DMS53 treated with DMSO at 0.1 percent for 48 hours (cell line): ENCODE data around the gene AMBRA1.

Experiments
- DNase-seq: peaks from one replicate; lab custom pipeline; 2025; ENCODE audit not compliant: unreplicated experiment; lab: John Stamatoyannopoulos, UW

AMBRA1 gene

GRCh38 chr11:46408407-46408986 lies 185.3 kb downstream of the AMBRA1 start:
- no peak for DNase-seq

DNA sequence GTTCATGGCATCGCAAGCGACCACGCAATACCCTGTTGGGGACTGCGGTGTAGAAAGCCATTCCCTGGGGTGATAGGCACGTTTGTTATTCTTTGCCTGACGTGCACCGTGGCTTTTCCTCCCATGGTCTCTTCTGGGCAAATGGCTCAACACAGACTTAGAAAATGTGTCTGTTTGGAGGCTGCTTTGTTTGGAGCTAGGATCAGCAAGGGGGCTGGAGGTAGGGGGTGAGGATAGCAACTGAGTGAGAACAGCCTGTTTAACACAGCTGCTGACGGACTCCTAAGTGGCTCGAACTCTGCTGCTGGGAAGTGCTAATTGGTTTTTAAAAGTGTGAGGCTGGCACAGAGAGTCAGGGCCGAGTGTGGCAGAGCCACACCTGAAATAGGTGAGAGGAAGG lies 186.2 kb downstream of the AMBRA1 start:
- no peak for DNase-seq

DNA sequence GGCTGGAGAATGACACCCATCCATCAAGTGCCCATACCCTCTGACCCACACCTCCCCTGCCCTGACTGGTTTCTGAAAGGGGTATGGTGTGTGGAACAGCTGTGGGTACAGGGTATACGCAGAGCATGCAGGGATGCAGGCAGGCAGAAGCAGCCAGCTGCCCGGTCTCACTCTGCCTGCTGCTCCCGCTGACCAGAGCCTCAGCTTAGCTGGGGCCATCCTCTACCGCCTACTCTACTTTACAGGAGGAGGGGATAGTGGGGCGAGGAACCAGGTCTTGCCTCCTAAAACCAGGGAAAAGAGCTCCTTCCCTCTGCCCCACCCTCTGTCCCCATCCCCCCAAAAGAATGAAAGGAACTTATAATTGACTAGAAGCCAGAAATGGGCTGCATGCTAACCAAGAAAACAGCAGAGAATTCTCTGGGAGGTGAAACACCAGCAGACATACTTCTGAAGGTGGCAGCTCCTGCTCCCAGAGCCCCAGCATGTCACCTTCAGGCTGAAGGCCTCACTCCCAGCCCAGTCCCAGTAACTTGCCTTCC lies 189.3 kb downstream of the AMBRA1 start:
- no peak for DNase-seq

DNA sequence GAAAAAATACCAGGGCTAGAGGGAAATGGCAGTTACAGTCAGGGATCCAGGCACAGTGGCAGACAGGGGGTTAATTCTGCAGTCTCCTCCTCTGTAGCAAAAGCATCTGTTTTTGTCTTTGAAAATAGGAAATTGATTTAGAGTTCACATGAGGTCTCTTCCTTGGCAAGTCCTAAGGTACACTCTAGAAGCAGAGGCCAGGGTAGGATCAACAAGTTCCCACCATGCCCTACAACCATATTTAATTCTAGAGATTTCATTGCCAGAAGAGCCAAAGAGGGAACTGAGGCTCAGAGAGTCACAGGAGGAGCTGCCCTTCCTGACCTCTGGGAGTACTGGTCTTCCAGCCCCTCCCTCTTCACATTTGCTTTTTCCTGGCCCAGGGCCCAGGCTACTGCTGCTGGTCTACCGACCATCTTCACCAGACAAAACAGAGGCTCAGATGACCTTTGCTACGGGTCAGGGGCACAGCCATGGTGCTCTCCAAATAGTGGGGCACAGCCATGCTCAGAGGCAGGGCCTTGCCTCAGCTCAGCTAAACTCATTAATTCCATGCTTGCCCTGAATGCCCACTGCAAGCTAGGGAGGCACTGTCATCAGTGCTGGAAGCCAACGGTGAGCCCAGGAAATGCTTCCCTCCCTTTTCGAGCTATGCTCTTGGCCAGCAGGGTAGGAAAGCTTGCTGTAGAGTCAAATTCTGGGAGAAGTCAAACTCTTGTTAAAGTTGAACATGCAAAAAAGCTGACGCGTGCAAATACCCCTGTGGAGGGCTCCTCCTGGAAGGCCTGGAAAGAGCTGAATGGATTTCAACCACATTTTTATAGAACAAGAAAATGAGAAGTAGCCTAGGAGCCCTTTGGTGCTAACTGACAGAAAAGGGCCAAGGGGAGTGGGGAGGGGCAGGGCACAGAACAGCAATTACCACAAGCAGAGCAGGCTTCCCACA lies 190.6 kb downstream of the AMBRA1 start:
- no peak for DNase-seq

- no peak for DNase-seq
Observed at GRCh38 chr11:46397526-46397925, 196.3 kb downstream of the AMBRA1 start.

- DNase-seq, result no peak
Observed at GRCh38 chr11:46393759-46394158, 200.1 kb downstream of the AMBRA1 start.

- DNase-seq, result no peak
Observed at GRCh38 chr11:46393231-46393616, 200.6 kb downstream of the AMBRA1 start.

DNA sequence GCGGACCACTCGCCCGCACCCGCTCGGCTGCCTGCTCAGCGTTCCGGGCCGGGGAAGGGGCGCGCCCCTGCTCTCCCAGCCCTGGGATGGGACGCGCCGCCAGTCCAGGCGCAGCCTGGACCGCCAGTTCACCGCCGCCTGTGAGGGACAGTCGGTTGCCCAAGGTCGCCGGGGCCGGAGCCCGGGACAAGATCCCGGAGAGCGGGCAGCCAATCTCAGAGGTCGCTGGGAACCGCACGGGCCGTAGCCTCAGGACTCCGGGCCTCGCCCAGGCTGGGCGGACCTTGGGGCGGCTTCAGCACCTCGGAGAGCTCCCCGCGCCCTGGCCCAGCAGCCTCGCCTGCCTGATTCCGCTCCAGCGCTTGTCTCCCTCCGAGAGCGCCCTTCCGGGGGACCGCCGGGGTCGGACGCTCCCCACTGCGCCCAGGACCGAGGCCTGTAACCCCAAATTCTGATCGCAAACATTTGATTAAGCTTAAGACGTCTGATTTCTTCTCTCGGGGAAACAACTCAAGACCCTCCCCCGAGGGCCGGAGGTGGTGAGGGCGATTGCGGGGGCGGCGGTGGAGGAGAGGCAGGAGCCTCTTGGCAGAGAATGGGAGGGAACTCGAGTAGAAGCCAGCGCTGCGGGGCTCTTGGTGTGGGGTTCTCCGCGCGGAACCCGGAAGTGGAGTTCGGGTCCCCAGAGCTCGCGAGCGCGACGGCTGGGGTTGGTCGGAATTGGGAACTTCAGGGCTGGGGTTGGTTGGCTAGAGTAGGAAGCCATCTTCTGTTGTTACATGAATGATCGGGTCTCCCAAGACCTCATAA lies 201.2 kb downstream of the AMBRA1 start:
- peak; percentile 23 for DNase-seq

DNA sequence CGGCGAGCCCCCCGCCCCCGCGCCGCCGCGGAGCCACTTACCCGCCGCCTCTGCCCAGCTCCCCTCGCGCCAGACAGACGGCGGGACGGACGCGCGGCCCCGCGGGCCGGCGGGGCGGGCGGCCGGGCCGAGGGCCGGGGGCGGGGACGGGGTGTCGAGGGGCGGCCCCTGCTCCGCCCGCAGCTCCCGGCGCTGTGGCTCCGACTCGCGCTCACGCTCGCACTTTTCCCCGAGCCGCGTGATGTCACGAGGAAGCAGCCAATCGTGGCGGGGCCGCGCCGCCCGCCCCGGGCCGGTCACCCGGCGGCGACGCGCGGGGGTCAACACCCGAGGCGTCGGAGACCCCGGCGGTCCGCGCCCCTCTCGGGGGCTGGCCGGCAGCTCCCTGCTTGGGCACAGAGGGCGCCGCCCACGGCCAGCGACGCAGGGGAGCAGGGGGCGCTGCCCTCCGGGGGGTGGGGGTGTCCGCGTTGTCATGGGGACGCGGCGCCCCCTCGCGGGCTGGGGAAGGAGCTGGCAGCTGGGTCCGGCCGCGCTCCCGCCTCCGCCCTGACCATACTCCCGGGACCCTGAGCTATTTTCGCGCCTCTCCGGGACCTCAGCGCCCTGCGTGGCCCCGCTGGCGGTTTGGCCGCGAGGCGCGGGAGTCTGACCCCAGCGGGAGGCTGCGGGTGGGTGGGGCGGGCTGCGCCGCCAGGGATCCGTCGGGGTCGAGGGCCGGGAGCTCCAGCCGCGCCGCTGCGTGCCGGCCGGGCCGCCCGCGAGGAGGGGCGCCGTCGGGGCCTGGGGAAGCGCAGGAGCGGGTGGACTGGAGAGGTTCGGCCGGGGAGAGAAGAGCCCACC lies 202.0 kb downstream of the AMBRA1 start, which contains the start of gene CHRM4:
Gene CHRM4, minus strand, starts transcription at position 199 of the 843 bp plus-strand sequence. CDS start 5,219 bp downstream, outside the sequence.
- peak; percentile 52 for DNase-seq

DNA sequence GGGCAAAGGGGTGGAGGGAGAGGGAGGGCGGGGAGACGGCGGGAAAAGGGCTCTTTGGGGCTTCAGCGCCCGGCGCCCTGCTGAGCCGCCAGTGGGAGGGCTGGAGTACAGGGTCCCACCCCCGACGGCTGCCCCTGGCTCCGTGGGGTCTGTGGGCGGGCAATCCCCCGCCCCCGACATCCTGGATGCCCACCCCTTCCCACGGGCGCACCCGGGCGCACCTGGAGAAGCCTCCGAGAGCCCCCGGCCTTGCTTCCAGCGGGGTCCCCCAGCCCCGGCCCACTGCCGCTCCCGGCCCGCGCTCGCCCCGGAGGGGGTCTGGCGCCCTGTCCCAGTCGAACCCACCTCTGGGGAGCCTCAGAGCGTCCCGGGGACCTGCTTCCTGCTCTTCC lies 202.6 kb downstream of the AMBRA1 start:
- no peak for DNase-seq

- no peak for DNase-seq
Observed at GRCh38 chr11:46390331-46391171, 203.3 kb downstream of the AMBRA1 start.

DNA sequence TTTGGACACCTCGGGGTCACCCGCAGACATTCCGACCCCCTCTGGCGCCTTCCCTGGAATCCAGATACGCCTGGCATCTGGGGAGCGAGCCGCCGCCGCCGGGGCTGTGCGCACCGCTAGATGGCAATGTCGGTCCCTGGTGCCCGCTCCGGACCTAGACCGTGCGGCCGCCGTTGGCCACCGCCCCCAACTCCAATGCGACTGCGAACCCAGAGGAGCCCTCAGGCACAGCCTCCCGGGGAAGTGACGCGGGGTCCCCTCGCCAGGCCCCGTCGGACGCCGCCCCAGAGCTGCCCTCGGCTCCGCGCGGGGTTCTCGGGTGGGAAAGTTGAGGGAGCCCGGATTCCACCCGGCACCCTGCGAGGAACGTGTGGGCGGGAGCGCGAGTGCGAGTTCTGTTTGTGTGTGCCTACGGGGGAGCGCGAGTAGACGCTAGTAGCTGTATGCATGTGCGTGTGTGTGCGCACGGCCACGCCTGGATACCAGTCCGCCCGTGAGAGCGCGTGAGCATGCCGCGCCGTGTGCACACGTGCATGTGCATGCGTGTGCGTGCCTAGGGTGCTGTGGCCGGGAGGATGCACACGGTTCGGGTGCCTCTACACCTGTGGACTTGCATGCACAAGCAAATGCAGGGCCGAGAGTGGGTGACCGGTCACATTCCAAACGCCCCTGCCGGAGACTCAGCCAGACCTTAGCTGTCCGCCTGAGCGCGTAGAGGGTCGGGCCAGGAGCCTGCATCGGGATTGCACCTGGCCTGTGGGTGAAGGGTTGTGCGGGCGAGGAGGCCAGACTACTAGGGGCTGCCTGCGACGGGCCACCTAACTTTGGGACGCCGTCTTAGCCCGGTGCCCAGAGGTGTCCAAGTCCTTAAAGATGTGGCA lies 204.1 kb downstream of the AMBRA1 start:
- DNase-seq, result peak; percentile 41

- no peak for DNase-seq
Observed at GRCh38 chr11:46388619-46389449, 205.0 kb downstream of the AMBRA1 start.

DNA sequence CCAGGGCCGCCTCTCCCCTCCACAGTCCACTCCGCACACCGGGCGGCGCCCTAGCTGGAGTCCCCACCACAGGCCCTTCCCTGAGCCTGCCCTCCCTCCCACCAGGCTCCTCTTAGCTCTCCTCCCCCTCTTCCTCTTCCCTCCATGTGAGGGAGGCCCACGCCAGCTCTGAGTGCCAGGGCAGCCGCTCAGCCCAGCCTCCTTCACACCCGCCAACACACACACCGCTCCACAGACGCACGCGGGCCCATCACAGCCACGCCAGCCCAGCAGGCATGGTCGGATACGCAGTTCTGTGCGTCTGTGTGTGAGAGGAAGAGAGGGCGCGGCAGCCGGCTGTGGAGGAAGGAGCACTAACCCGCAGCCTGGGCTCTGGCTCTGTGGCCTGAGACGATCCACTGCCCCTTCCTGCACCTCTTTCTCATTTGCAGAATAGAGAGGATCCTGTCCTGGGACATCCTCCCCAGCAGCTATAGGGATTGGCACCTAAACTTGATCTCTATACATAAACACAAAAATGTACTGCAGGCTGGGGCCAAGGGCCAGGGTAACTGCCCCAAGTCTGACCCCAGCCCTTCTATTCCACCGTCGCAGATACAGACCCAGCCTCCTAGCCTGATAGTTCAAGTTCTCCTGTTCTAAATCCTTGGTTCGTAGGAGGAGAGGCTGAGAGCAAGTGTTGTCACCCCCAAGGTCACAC lies 205.8 kb downstream of the AMBRA1 start:
- DNase-seq, result no peak

DNA sequence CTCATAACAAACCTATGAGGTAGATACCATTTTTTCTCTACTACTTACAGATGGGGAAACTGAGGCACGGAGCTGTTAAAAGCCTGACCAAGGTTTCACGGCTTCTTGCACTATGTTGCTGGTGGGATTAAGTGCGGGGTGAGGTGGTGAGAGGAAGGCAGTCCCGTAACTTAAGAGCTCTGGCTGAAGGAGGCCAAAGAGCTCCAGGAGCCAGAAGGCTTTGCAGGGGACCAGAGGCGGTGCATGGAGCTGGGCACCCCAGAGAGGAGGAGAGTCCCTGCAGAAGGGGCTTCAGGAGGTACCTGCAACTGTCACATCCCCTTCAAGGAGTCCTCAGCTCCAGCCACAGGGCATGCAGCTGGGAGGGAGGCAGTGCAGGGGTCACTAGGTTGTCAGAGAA lies 206.4 kb downstream of the AMBRA1 start:
- no peak for DNase-seq

- no peak for DNase-seq
Observed at GRCh38 chr11:46386674-46387073, 207.1 kb downstream of the AMBRA1 start.

- no peak for DNase-seq
Observed at GRCh38 chr11:46386005-46386578, 207.7 kb downstream of the AMBRA1 start.
